ENCODE data around the gene PTGR1. TPM values are rescaled to one million over a fixed set of nuclear protein-coding genes. Genes with fewer than 3 reads are reported as not detected.

The PTGR1 gene
- total RNA-seq = 10 to 100 TPM; 20.2 to 50.1 (median 40.4) TPM

GRCh38 chr9:111599092-111599954, at the start of gene PTGR1:
Gene PTGR1, minus strand, starts transcription at chr9:111599647. Its CDS starts 2,225 bp downstream, at chr9:111597422.
- TF ChIP-seq POLR2A (IDR thresholded peaks at IDR 0.05) (no peak), CTCF (IDR thresholded peaks at IDR 0.05) (no peak)
- DNase-seq (ENCODE audit: low spot score in 2 of 2) = peak; percentile 81 to 95
- H3K4me3 ChIP-seq (ENCODE audit: low read depth, poor library complexity, severe bottlenecking) = peak within 1 kb of the TSS; percentile 57
- 1% methylated on average over 49 to 61 of the region's 64 CpGs for WGBS, 2 donors
- intact Hi-C loops (cut with DNase I; ENCODE audit: low total_unique reads) = no loop called here

- WGBS, 2 donors = 94 to 95% methylated on average over 4 of the region's 4 CpGs
- H3K4me3 ChIP-seq (ENCODE audit: low read depth, poor library complexity, severe bottlenecking) = no peak overlapping the region
- TF ChIP-seq POLR2A (IDR thresholded peaks at IDR 0.05) = no peak
- no peak for TF ChIP-seq CTCF (IDR thresholded peaks at IDR 0.05)
- no peak for DNase-seq (ENCODE audit: low spot score in 2 of 2)
- intact Hi-C loops (cut with DNase I; ENCODE audit: low total_unique reads) = no loop called here
Observed at GRCh38 chr9:111649016-111649415, 49.6 kb upstream of the PTGR1 start.

GRCh38 chr9:111648066-111648465, 48.6 kb upstream of the PTGR1 start:
- no peak for DNase-seq (ENCODE audit: low spot score in 2 of 2)
- intact Hi-C loops (cut with DNase I; ENCODE audit: low total_unique reads) = no loop called here
- 81 to 87% methylated on average over 4 of the region's 4 CpGs for WGBS, 2 donors
- no peak for TF ChIP-seq CTCF (IDR thresholded peaks at IDR 0.05)
- no peak for TF ChIP-seq POLR2A (IDR thresholded peaks at IDR 0.05)
- H3K4me3 ChIP-seq (ENCODE audit: low read depth, poor library complexity, severe bottlenecking) = no peak overlapping the region

GRCh38 chr9:111646417-111646816, 47.0 kb upstream of the PTGR1 start:
- DNase-seq (ENCODE audit: low spot score in 2 of 2) = no peak
- no peak for TF ChIP-seq POLR2A (IDR thresholded peaks at IDR 0.05)
- intact Hi-C loops (cut with DNase I; ENCODE audit: low total_unique reads) = no loop called here
- no peak overlapping the region for H3K4me3 ChIP-seq (ENCODE audit: low read depth, poor library complexity, severe bottlenecking)
- WGBS, 2 donors = 90% methylated on average over 2 of the region's 2 CpGs

GRCh38 chr9:111645806-111646205, 46.4 kb upstream of the PTGR1 start:
- intact Hi-C loops (cut with DNase I; ENCODE audit: low total_unique reads) = no loop called here
- WGBS, 2 donors = 89 to 95% methylated on average over 1 of the region's 1 CpG
- no peak for DNase-seq (ENCODE audit: low spot score in 2 of 2)
- no peak overlapping the region for H3K4me3 ChIP-seq (ENCODE audit: low read depth, poor library complexity, severe bottlenecking)
- TF ChIP-seq CTCF (IDR thresholded peaks at IDR 0.05) = no peak
- no peak for TF ChIP-seq POLR2A (IDR thresholded peaks at IDR 0.05)

- intact Hi-C loops (cut with DNase I; ENCODE audit: low total_unique reads) = no loop called here
- 87 to 91% methylated on average over 8 of the region's 8 CpGs for WGBS, 2 donors
- TF ChIP-seq CTCF (IDR thresholded peaks at IDR 0.05) (no peak), POLR2A (IDR thresholded peaks at IDR 0.05) (no peak)
Observed at GRCh38 chr9:111644195-111644772, 44.8 kb upstream of the PTGR1 start.

More at GRCh38 chr9:111644195-111644772, 44.8 kb upstream of the PTGR1 start:
- no peak overlapping the region for H3K4me3 ChIP-seq (ENCODE audit: low read depth, poor library complexity, severe bottlenecking)
- DNase-seq (ENCODE audit: low spot score in 2 of 2) = no peak

Data from lower leg skin (tissue), 4 donors.